ENCODE results near the gene UBE2E2. TPM values are rescaled to one million over a fixed set of nuclear protein-coding genes. Genes with fewer than 3 reads are reported as not detected.

UBE2E2 gene
- polyA plus RNA-seq, 1 donor, result 34.1 TPM

DNA sequence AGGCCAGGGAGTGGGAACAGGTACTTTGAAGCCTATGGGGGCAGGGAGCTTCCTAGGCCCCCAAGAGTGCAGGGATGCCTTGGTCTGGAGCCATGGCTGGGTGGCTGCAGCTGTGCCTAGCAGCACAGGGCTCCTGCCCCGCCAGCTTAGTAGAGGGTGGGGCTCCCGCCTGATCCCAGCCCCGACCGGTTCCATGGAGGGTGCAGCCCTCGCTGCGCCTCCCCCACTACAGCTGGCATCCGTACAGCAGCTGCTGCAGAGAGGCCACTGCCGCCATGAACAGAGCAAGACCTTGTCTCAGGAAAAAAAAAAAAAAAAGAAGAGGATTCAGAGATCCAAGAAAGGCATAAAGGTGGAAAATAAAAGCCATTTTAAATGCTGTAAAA lies 277.2 kb downstream of the UBE2E2 start:
- no peak for DNase-seq (ENCODE audit: low read depth)

GRCh38 chr3:23481011-23481615 lies 278.0 kb downstream of the UBE2E2 start:
- DNase-seq (ENCODE audit: low read depth), result no peak

DNA sequence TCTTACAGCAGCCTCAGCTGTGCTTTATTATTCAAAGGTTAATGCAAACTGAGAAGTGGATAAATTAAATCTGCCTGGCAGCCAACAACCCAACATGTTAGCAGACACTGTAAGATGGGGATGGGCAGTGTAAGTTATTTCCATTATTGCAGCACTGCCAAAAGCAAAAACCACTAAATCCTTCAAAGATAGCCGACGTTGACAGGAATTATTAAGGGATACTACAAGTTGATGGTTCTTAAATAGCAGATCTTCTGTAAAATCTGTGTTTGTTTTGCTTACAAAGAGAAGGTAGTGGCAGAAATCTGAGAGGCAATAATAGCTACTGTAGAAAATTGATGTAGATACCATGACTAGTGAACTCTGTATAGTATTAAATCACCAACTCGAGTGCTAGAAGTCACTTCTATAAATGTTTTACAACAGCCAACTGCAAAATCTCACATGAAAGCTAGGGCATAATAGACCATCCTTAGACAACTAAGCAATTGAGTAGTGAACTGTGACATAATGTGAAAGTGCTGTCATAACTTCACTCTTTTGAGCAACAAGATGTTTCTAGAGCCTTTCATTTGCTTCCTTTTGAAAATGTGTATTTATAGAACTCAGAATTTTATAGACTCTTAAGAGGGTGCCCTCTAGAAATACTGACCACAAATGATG lies 278.6 kb downstream of the UBE2E2 start:
- DNase-seq (ENCODE audit: low read depth), result no peak

- DNase-seq (ENCODE audit: low read depth), result no peak
Observed at GRCh38 chr3:23484386-23484785, 281.3 kb downstream of the UBE2E2 start.

DNA sequence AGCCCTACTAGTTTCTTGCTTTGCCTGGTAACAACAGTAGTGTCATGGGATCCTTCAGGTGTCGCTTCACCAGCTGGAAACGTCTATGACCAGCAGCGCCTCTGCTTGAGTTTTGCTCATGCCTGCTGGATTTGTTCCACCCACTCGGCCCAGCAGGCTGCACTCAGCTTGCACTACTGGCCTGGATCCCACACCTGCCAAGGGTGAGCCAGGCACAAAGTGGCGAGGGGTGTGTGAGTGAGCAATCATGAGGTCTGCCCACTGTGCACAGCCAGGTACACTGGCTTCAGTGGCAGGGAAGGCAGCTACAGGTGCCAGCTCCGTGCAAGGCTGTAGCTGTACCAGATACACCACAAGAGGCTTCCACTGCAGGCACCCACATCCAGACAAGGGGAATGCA lies 282.8 kb downstream of the UBE2E2 start:
- no peak for DNase-seq (ENCODE audit: low read depth)

- no peak for DNase-seq (ENCODE audit: low read depth)
Observed at GRCh38 chr3:23487015-23487414, 283.9 kb downstream of the UBE2E2 start.

DNA sequence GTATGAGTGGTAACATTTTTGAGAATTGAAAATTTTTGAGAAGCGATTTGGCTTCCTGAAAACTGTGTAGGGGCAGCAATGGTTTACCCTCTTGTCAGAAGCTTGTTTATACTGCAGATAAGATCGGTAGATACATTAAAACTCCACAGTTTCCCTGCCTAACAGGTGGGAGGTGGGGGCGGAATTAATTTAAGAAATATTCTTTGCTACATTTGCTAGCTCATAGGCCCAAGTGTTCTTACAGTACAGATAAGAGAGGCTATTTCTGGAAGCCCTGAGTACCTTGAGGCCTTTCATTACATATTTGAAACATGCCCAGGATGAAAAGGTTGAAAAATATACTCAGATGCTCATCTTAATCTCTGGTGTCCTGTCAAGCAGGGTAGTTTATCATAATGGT lies 285.5 kb downstream of the UBE2E2 start:
- no peak for DNase-seq (ENCODE audit: low read depth)

DNA sequence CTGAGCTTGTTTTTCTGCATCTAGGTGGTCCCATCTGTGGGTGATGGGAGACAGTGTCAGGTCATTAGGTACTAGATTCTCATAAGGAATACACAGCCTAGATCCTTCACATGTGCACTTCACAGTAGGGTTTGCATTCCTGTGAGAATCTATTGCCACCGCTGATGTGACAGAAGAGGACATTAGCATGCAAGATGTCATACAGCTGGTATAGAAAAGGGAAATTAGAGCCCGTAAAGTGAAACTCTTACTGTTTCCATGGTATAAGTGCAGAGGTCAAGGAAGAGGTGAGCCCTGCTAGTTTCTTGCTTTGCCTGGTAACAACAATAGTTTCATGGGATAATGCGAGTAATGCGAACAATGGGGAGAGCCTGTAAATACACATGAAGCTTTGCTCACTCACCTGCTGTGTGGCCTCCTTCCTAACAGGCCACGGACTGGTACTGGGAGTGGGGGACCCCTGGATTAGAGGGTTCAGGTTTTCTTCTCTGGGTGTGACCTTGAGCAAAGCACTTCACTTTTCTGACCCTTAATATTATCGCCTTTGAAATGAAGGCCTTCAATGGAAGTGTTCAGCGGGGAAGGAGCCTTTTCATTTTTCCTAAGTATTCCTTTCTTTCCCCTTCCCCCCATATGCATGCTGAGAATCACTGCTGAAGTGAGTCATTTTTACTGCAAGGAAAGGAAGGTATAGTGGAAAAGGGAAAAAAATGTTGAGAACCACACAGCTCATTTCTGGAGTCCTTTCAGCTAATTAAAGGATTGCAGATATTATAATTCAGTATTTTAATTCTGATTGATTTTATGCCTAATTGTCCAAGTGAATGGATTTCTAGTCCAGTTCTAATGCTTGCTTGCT lies 286.4 kb downstream of the UBE2E2 start:
- no peak for DNase-seq (ENCODE audit: low read depth)

DNA sequence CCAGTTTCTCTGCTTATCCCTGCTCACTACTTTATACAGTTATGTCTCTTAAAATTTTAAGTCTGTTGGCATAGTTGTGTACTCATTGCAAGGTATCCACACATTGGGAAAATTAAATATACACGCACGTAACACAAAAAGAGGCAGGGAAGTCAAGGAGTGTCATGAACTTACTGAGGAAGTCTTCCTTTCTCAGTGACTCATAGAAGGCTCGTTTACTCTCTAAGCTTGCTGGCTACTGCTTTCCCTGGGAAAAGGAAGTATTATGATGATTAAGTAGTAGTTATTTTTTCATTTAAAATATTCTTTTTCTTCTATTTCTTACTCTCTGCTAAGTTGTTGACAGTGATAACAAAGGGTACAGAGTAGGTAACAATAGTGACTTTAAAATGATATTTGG lies 287.3 kb downstream of the UBE2E2 start:
- DNase-seq (ENCODE audit: low read depth), result no peak

- DNase-seq (ENCODE audit: low read depth), result no peak
Observed at GRCh38 chr3:23492057-23492456, 288.9 kb downstream of the UBE2E2 start.

DNA sequence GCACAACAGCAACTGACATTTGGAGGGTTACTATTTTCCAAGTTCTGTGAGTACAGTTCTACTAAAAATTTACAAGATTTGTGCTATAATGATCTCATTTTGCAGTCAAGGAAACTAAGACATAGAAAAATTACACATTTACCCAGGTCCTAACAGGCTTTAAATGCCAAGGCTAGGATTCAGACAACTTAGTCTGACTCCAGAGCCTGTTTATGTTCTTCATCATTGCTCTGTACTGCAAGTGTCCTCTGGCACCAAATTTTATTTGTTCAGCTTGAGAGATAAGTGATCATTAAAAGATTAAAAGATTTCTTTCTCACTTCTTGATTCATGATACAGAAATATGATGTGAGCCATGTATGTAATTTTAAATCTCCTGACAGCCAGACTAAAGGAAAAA lies 290.8 kb downstream of the UBE2E2 start:
- no peak for DNase-seq (ENCODE audit: low read depth)

DNA sequence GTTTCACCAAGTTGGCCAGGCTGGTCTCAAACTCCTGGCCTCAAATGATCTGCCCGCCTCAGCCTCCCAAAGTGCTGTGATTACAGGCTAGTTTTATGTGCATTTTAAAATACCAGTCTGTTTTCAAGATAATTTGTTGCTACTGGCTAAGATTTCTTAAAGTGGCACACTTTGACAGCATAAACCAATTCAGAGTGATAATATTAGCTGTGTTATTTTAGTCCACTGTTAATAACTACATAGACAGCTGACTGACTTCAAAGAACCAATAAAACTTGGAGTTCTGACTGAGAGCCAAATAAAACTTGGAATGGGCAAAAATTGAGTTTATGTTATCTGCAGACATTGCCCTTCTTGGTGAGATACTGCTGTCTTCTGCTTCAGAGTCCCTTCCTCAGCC lies 291.8 kb downstream of the UBE2E2 start:
- DNase-seq (ENCODE audit: low read depth), result no peak

GRCh38 chr3:23495507-23495906 lies 292.4 kb downstream of the UBE2E2 start:
- DNase-seq (ENCODE audit: low read depth), result no peak

- DNase-seq (ENCODE audit: low read depth), result no peak
Observed at GRCh38 chr3:23496165-23496564, 293.0 kb downstream of the UBE2E2 start.

DNA sequence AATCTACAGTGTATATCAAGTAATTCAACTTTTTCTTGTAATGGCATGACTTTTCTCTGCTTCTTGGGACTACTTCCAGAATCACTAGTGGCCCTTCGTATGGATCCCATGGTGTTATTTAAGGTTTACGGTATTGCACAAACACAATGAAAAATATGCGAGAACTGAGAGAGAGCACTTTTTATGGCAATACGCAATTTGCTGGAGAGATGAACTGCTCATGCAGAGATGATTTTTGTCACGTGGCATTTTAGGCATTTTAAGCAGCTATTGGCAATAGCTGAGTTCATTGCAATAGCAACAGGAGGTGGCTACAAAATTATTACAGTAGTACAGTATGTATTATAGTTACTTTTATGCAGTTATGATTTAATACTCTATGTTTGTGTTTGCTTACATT lies 294.0 kb downstream of the UBE2E2 start:
- DNase-seq (ENCODE audit: low read depth), result no peak

- DNase-seq (ENCODE audit: low read depth), result no peak
Observed at GRCh38 chr3:23501201-23501802, 298.2 kb downstream of the UBE2E2 start.

DNA sequence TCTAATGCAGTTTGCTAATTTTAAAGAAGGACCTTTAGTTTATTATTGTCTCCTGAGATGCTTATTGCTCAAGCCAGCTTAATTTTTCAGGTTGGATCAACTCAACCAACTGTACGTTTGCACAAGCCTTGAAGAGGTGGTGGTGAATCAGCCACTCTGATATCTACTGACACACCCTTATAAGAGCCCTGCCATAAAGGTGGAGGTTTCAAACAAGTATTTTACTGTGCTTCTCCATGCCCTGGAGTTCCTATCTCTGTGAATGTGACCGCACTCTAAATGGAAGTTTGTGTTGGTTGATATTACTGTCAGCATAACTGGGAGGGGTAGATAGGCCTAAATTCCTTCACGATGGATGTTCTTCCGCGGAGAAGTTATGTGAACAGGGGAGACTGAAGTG lies 305.3 kb downstream of the UBE2E2 start:
- no peak for DNase-seq (ENCODE audit: low read depth)

DNA sequence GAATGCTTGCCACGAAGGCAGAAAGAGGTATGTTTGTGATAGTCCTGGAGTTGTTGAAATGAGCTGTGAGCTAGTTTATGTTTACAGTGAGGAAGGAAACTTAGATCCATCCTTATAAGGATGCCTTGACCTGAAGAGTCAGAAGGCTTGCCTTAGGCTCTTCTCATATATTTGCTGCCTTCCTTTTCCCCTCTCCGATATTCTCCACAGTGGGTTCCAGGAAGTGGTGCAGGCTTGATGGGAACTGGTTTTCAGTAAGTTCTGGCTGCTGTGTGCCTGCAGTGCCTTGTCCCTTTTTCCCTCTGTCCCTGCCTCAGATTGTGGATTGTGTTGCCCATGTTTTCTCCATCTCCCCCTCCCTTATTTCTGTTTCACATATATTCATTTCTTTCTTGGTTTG lies 315.3 kb downstream of the UBE2E2 start:
- DNase-seq (ENCODE audit: low read depth), result no peak

DNA sequence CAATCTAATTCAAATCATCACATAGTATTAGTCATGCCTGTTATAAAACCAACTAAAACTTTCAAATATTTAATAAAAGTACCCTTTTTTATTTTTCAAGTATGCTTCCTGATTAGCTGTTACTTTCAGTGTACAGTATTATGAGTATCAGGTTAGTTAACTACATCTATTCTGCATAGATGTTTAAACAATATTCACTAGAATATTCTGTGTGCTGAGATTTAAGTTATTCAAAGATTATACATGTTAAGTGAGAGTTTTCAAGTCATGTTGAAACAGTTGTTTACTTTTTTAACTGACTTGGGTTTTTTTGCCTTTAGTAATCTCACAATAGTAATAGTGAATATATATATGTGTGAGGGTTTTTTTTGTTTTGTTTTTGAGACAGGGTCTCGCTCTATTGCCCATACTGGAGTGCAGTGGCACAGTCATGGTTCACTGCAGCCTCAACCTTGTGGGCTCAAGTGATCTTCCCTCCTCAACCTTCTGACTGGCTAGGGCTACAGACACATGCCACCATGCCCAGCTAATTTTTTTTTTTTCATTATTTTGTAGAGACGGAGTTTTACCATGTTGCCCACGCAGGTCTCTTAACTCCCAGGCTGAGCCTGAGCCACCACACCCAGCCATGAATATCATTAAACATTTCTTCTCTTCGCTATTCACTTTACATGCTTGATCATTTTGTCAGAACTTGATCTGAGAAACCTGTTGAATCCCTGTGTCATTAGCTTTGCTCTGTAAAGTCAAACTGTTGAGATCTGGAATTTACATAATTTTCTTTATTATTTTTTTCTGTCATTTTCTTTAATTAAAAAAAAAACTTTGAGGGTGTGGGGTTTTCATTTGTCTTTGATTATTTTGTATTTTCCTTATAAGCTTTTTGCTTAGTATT lies 316.4 kb downstream of the UBE2E2 start:
- no peak for DNase-seq (ENCODE audit: low read depth)

- no peak for DNase-seq (ENCODE audit: low read depth)
Observed at GRCh38 chr3:23527326-23527725, 324.2 kb downstream of the UBE2E2 start.

DNA sequence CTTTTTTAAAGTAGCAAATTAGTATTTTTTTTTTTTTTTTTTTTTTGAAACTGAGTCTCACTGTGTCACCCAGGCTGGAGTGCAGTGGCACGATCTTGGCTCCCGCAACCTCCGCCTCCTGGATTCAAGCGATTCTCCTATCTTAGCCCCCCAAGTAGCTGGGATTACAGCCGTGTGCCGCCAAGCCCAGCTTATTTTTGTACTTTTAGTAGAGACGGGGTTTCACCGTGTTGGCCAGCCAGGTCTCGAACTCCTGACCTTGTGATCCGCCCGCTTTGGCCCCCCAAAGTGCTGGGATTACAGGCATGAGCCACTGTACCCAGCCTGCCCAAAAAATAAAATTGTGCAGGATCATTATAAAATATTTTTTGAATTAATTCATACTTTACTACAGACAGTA lies 330.5 kb downstream of the UBE2E2 start:
- DNase-seq (ENCODE audit: low read depth), result no peak

DNA sequence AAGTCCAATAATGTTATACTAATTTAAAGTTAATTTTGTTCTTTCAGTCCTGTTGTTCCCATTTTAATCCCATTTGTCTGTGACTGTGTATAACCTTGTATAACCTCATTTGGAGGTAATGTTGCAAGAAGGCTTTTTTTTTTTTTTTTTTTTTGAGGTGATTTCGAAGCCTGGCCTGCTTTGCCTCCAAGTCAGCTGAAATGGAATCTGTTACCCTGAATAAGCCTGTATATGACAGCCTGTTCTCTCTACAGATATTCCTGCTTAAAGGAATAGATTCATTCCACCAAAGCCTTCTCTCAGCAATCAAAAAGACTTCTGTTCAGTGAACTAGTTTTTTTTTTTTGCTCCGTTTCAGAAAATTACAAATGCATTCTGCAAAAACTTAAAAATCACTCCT lies 330.9 kb downstream of the UBE2E2 start:
- DNase-seq (ENCODE audit: low read depth), result no peak
